PC-3 (cell line): ENCODE data around the gene STARD7. TPM values are rescaled to one million over a fixed set of nuclear protein-coding genes. Genes with fewer than 3 reads are reported as not detected.

Experiments
- ATAC-seq: fragments of 200-7000 bp; cut with Tn5 transposase; 2 replicates; pipeline ENCODE4 v1.9.1; 2020; ENCODE audit warnings: mild to moderate bottlenecking, moderate library complexity
- BruUV-seq: library from RNA; stranded (reverse); fragments of 400-500 nt; replicated peaks from 2 replicates; lab custom pipeline; 2021; lab: Mats Ljungman, UMichigan
- CTCF ChIA-PET: fragments of 300-600 bp; sonication (Branson Sonifier 250); formaldehyde crosslinking; loops from one replicate; lab custom pipeline; 2022; ENCODE audit warnings: antibody characterized with exemption; lab: Charles Lee
- POLR2A ChIA-PET: fragments of 300-600 bp; sonication (Branson Sonifier 250); formaldehyde crosslinking; loops from one replicate; lab custom pipeline; 2022; ENCODE audit warnings: antibody characterized with exemption; ENCODE audit not compliant: unreplicated experiment; lab: Charles Lee
- DNase-seq: peaks from one replicate; pipeline ENCODE4 v3.0.0-alpha.2; 2015
- H2AFZ ChIP-seq: fragments of 300-600 bp; sonication (generic); 2 replicates; pipeline ENCODE4 v1.6.0; 2016; ENCODE audit warnings: antibody characterized with exemption, low read length
- H3F3A ChIP-seq: fragments of 300-600 bp; sonication (generic); one replicate; pipeline ENCODE4 v1.6.0; 2017; ENCODE audit warnings: antibody characterized with exemption, low read length, control low read depth, mild to moderate bottlenecking; ENCODE audit not compliant: unreplicated experiment
- H3K27ac ChIP-seq: fragments of 300-600 bp; sonication (generic); 2 replicates; pipeline ENCODE4 v1.5.1; 2016; ENCODE audit warnings: mild to moderate bottlenecking, low read length
- H3K27me3 ChIP-seq: fragments of 300-600 bp; sonication (generic); 2 replicates; pipeline ENCODE4 v1.6.1; 2016; ENCODE audit warnings: low read length, mixed read lengths
- H3K36me3 ChIP-seq: fragments of 300-600 bp; sonication (generic); 2 replicates; pipeline ENCODE4 v1.6.1; 2016; ENCODE audit warnings: low read depth, mixed run types, low read length, mixed read lengths
- H3K4me1 ChIP-seq: fragments of 300-600 bp; sonication (generic); 2 replicates; pipeline ENCODE4 v1.5.1; 2016; ENCODE audit warnings: low read length; ENCODE audit not compliant: insufficient read depth
- H3K4me2 ChIP-seq: fragments of 300-600 bp; sonication (generic); 2 replicates; pipeline ENCODE4 v1.6.0; 2016; ENCODE audit warnings: low read length
- H3K4me3 ChIP-seq: fragments of 300-600 bp; sonication (generic); 2 replicates; pipeline ENCODE4 v1.5.1; 2016; ENCODE audit warnings: mild to moderate bottlenecking, low read length, mixed read lengths
- H3K79me2 ChIP-seq: fragments of 300-600 bp; sonication (generic); 2 replicates; pipeline ENCODE4 v1.6.1; 2017; ENCODE audit warnings: low read length, mixed read lengths
- H3K9ac ChIP-seq: fragments of 300-600 bp; sonication (generic); 2 replicates; pipeline ENCODE4 v1.6.0; 2016; ENCODE audit warnings: mild to moderate bottlenecking, low read length
- H3K9me2 ChIP-seq: fragments of 300-600 bp; sonication (generic); replicated peaks from 2 replicates; pipeline ENCODE4 v1.6.1; 2016; ENCODE audit warnings: mixed run types, low read length, mixed read lengths
- H3K9me3 ChIP-seq: fragments of 300-600 bp; sonication (generic); 2 replicates; pipeline ENCODE4 v1.6.1; 2016; ENCODE audit warnings: low read length, mixed read lengths
- H4K20me1 ChIP-seq: fragments of 300-600 bp; sonication (generic); 2 replicates; pipeline ENCODE4 v1.6.1; 2016; ENCODE audit warnings: low read length, mixed read lengths
- CTCF ChIP-seq: fragments of 300-600 bp; sonication (generic); conservative IDR thresholded peaks from 2 replicates; pipeline ENCODE4 v1.5.1; 2017; ENCODE audit warnings: antibody characterized with exemption, low read depth, mild to moderate bottlenecking, low read length
- EZH2 ChIP-seq: fragments of 300-600 bp; sonication (generic); IDR thresholded peaks from one replicate; pipeline ENCODE4 v1.6.1; 2017; ENCODE audit warnings: antibody characterized with exemption, mild to moderate bottlenecking, low read length; ENCODE audit not compliant: unreplicated experiment
- EZH2phosphoT487 ChIP-seq: fragments of 300-600 bp; sonication (generic); IDR thresholded peaks from 2 replicates; pipeline ENCODE4 v1.6.1; 2018; ENCODE audit warnings: mild to moderate bottlenecking, antibody characterized with exemption, low read length, borderline replicate concordance
- intact Hi-C: fragments of 100-400 bp; cut with micrococcal nuclease; formaldehyde crosslinking; loops from 2 replicates; pipeline ENCODE4 v1.9.0; 2023
- total RNA-seq: library from RNA; depleted of rRNA; stranded (reverse); fragments of >200 nt; gene quantifications from 2 replicates; pipeline ENCODE4 v1.2.3, GENCODE V29; 2014

The STARD7 gene
- total RNA-seq, 1 experiment from 2014 or later: 169 TPM

GRCh38 chr2:96164459-96165184 is 44.0 kb downstream of the STARD7 start:
- Histone ChIP-seq H3K79me2 (no peaks in the 10 kb centered on the region), H3K27me3 (no peaks in the 10 kb centered on the region), H3K9ac (no peak overlapping the region), H2AFZ (no peak overlapping the region), H4K20me1 (no peaks in the 10 kb centered on the region), H3K9me3 (no peaks in the 10 kb centered on the region), H3K9me2 (no peaks in the 10 kb centered on the region), H3K4me3 (no peak overlapping the region), H3K4me2 (no peak overlapping the region), H3K4me1 (no peaks in the 10 kb centered on the region), H3K36me3 (no peaks in the 10 kb centered on the region), H3F3A (no peaks in the 10 kb centered on the region), H3K27ac (no peak overlapping the region)
- DNase-seq (no peak), ATAC-seq (no peak)
- CTCF ChIA-PET: no interaction called here
- TF ChIP-seq EZH2phosphoT487: no peak
- intact Hi-C loops: no loop called here
- POLR2A ChIA-PET: no interaction called here
- no TSS peak for BruUV-seq

GRCh38 chr2:96163768-96164429 is 44.7 kb downstream of the STARD7 start:
- Histone ChIP-seq H3K27ac (no peak overlapping the region), H2AFZ (no peak overlapping the region), H3K9ac (no peak overlapping the region), H3K79me2 (no peaks in the 10 kb centered on the region), H3K4me1 (no peaks in the 10 kb centered on the region), H3K36me3 (no peaks in the 10 kb centered on the region), H3K9me2 (no peaks in the 10 kb centered on the region), H3K27me3 (no peaks in the 10 kb centered on the region), H3K4me3 (no peak overlapping the region), H3K9me3 (no peaks in the 10 kb centered on the region), H3K4me2 (no peak overlapping the region), H3F3A (no peaks in the 10 kb centered on the region), H4K20me1 (no peaks in the 10 kb centered on the region)
- no TSS peak for BruUV-seq
- no peak for ATAC-seq
- intact Hi-C loops: no loop called here
- ChIA-PET CTCF (no interaction called here), POLR2A (no interaction called here)
- TF ChIP-seq EZH2phosphoT487 (no peak), EZH2 (no peak), CTCF (no peak)
- DNase-seq: no peak

GRCh38 chr2:96163415-96163767 is 45.2 kb downstream of the STARD7 start:
- no peaks in the 10 kb centered on the region for H3K4me1 ChIP-seq
- no peaks in the 10 kb centered on the region for H3K9me3 ChIP-seq
- ChIA-PET POLR2A (no interaction called here), CTCF (interaction anchor here (0.6 to 1.1 kb wide), 2 partner anchors 141 to 171 kb away, joined by 3 to 4 read pairs; no protein-coding TSS in a partner anchor)
- intact Hi-C loops: no loop called here
- no peaks in the 10 kb centered on the region for H3K27me3 ChIP-seq
- no peak for TF ChIP-seq EZH2phosphoT487
- TF ChIP-seq CTCF: no peak
- TF ChIP-seq EZH2: no peak
- no peaks in the 10 kb centered on the region for H4K20me1 ChIP-seq
- H3K9ac ChIP-seq: no peak overlapping the region
- no peak overlapping the region for H2AFZ ChIP-seq
- no TSS peak for BruUV-seq
- no peaks in the 10 kb centered on the region for H3K9me2 ChIP-seq
- no peaks in the 10 kb centered on the region for H3F3A ChIP-seq
- DNase-seq (no peak), ATAC-seq (no peak)
- H3K4me3 ChIP-seq: no peak overlapping the region
- no peak overlapping the region for H3K27ac ChIP-seq
- no peaks in the 10 kb centered on the region for H3K36me3 ChIP-seq
- H3K79me2 ChIP-seq: no peaks in the 10 kb centered on the region
- H3K4me2 ChIP-seq: no peak overlapping the region
